ENCODE measurements around the gene RAD51AP2.

The RAD51AP2 gene

DNA sequence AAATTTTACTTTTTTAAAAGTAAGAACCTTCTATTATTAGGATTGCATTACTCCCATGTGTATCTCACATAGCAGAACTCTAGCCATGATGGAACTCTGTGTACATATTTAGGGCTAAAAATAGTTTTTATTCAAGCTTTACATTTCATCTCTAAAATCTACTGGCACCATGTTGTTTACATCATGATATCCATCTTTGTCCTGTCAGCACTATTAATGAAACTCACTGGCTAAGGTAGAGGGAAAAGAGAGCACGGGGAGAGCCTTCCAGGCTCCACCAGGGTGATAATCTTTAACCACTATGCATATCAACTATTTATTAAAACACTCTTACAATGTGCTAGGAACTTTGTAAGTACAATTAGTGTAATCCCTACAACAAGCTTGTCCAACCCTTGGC lies 34.7 kb downstream of the RAD51AP2 start:
- no peak for TF ChIP-seq EZH2 (IDR thresholded peaks at IDR 0.05; ENCODE audit: borderline replicate concordance, low read length)
- TF ChIP-seq, protein P1, sequence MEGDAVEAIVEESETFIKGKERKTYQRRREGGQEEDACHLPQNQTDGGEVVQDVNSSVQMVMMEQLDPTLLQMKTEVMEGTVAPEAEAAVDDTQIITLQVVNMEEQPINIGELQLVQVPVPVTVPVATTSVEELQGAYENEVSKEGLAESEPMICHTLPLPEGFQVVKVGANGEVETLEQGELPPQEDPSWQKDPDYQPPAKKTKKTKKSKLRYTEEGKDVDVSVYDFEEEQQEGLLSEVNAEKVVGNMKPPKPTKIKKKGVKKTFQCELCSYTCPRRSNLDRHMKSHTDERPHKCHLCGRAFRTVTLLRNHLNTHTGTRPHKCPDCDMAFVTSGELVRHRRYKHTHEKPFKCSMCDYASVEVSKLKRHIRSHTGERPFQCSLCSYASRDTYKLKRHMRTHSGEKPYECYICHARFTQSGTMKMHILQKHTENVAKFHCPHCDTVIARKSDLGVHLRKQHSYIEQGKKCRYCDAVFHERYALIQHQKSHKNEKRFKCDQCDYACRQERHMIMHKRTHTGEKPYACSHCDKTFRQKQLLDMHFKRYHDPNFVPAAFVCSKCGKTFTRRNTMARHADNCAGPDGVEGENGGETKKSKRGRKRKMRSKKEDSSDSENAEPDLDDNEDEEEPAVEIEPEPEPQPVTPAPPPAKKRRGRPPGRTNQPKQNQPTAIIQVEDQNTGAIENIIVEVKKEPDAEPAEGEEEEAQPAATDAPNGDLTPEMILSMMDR (IDR thresholded peaks at IDR 0.05; ENCODE audit: low read length) = no peak
- H3K4me2 ChIP-seq (ENCODE audit: low read length) = no peak overlapping the region
- H4K20me1 ChIP-seq (ENCODE audit: insufficient read depth, low read length) = no peaks in the 10 kb centered on the region
- no peak overlapping the region for H3K9ac ChIP-seq (ENCODE audit: low read length)
- no peaks in the 10 kb centered on the region for H3K79me2 ChIP-seq (ENCODE audit: insufficient read depth, low read length)
- H3F3A ChIP-seq (ENCODE audit: insufficient read depth, low read length) = no peaks in the 10 kb centered on the region
- no peak overlapping the region for H3K4me3 ChIP-seq (ENCODE audit: low read depth, low read length, poor library complexity, severe bottlenecking)
- H3K36me3 ChIP-seq (ENCODE audit: insufficient read depth, low read length) = no peaks in the 10 kb centered on the region
- no peak overlapping the region for H2AFZ ChIP-seq (ENCODE audit: low read length)
- H3K9me2 ChIP-seq (ENCODE audit: low read depth, low read length) = no peaks in the 10 kb centered on the region
- H3K9me3 ChIP-seq (ENCODE audit: low read length) = no peaks in the 10 kb centered on the region
- H3K27me3 ChIP-seq (ENCODE audit: insufficient read depth, low read length) = no peaks in the 10 kb centered on the region
- H3K4me1 ChIP-seq (ENCODE audit: insufficient read depth, low read length, severe bottlenecking) = no peaks in the 10 kb centered on the region
- H3K27ac ChIP-seq (ENCODE audit: low read depth, low read length, poor library complexity, severe bottlenecking) = no peak overlapping the region

- Histone ChIP-seq H2AFZ (ENCODE audit: low read length) (no peak overlapping the region), H3K4me2 (ENCODE audit: low read length) (no peak overlapping the region), H3K27me3 (ENCODE audit: insufficient read depth, low read length) (no peaks in the 10 kb centered on the region), H3K9me3 (ENCODE audit: low read length) (no peaks in the 10 kb centered on the region), H3K9ac (ENCODE audit: low read length) (no peak overlapping the region), H3K36me3 (ENCODE audit: insufficient read depth, low read length) (no peaks in the 10 kb centered on the region), H3K4me1 (ENCODE audit: insufficient read depth, low read length, severe bottlenecking) (no peaks in the 10 kb centered on the region), H3F3A (ENCODE audit: insufficient read depth, low read length) (no peaks in the 10 kb centered on the region), H3K27ac (ENCODE audit: low read depth, low read length, poor library complexity, severe bottlenecking) (no peak overlapping the region), H3K9me2 (ENCODE audit: low read depth, low read length) (no peaks in the 10 kb centered on the region), H3K79me2 (ENCODE audit: insufficient read depth, low read length) (no peaks in the 10 kb centered on the region), H3K4me3 (ENCODE audit: low read depth, low read length, poor library complexity, severe bottlenecking) (no peak overlapping the region), H4K20me1 (ENCODE audit: insufficient read depth, low read length) (no peaks in the 10 kb centered on the region)
- no peak for TF ChIP-seq EZH2 (IDR thresholded peaks at IDR 0.05; ENCODE audit: borderline replicate concordance, low read length)
- TF ChIP-seq, protein P1 (IDR thresholded peaks at IDR 0.05; ENCODE audit: low read length) = no peak
Observed at GRCh38 chr2:17482651-17483050, 35.6 kb downstream of the RAD51AP2 start.

- Histone ChIP-seq H3K4me2 (ENCODE audit: low read length) (no peak overlapping the region), H3K27ac (ENCODE audit: low read depth, low read length, poor library complexity, severe bottlenecking) (no peak overlapping the region), H3K79me2 (ENCODE audit: insufficient read depth, low read length) (no peaks in the 10 kb centered on the region), H3K4me3 (ENCODE audit: low read depth, low read length, poor library complexity, severe bottlenecking) (no peak overlapping the region), H3K9ac (ENCODE audit: low read length) (no peak overlapping the region), H3K9me3 (ENCODE audit: low read length) (no peaks in the 10 kb centered on the region), H3F3A (ENCODE audit: insufficient read depth, low read length) (no peaks in the 10 kb centered on the region), H3K36me3 (ENCODE audit: insufficient read depth, low read length) (no peaks in the 10 kb centered on the region), H3K27me3 (ENCODE audit: insufficient read depth, low read length) (no peaks in the 10 kb centered on the region), H2AFZ (ENCODE audit: low read length) (no peak overlapping the region), H4K20me1 (ENCODE audit: insufficient read depth, low read length) (no peaks in the 10 kb centered on the region), H3K9me2 (ENCODE audit: low read depth, low read length) (no peaks in the 10 kb centered on the region), H3K4me1 (ENCODE audit: insufficient read depth, low read length, severe bottlenecking) (no peaks in the 10 kb centered on the region)
- TF ChIP-seq, protein P1 (IDR thresholded peaks at IDR 0.05; ENCODE audit: low read length) = no peak
- TF ChIP-seq EZH2 (IDR thresholded peaks at IDR 0.05; ENCODE audit: borderline replicate concordance, low read length) = no peak
Observed at GRCh38 chr2:17479875-17480274, 38.4 kb downstream of the RAD51AP2 start.
